ENCODE data around the gene NEDD1. TPM values are rescaled to one million over a fixed set of nuclear protein-coding genes. Genes with fewer than 3 reads are reported as not detected.

Gene NEDD1
- polyA plus RNA-seq, 2 of the 4 experiments (the other 2 are of a cell fraction) = 23.4 to 73.5 TPM

DNA sequence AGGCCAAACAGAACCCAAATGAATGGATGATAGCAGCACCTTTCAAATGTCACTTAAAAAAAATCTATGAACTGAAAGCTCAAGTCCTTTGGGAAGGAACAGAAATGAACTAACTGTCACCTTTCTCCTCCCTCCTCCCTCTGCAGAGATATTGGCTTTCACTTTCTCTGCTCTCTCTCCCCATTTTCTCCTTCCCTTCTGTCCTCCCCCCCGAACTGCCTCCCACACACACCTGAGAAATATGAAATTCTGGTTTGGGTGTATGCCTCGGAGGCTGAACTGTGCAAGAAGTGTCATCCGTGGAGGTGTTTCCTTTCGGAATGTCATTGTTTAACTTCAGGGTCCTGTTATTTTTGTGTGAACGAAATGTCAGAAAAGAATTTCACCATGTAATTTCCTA lies 87.8 kb downstream of the NEDD1 start:
- no peak for FAIRE-seq
- CTCF ChIA-PET = interaction anchor here (3.8 kb wide), 1 partner anchor 8 kb away, joined by 19 read pairs; no protein-coding TSS in a partner anchor
- ATAC-seq = no peak
- H3K9me3 ChIP-seq = no peaks in the 10 kb centered on the region
- no peak for DNase-seq (ENCODE audit: low read depth in 1 of 2, low spot score in 1 of 2)
- H3K4me3 ChIP-seq = no peak overlapping the region
- 8% methylated on average over 5 of the region's 5 CpGs for WGBS (ENCODE audit: missing lambda C conversion rate)
- no peaks in the 10 kb centered on the region for H3K4me1 ChIP-seq
- no peak overlapping the region for H3K27ac ChIP-seq
- TF ChIP-seq ELK1 (IDR thresholded peaks at IDR 0.05; ENCODE audit: low read depth, low read length) (no peak), TP53 (CRISPR knock-in tag; IDR thresholded peaks at IDR 0.05) (no peak), CHD2 (IDR thresholded peaks at IDR 0.05; ENCODE audit: low read length, partially characterized antibody) (no peak), CBX2 (IDR thresholded peaks at IDR 0.05; ENCODE audit: borderline replicate concordance, low read depth) (no peak), SREBF2 (IDR thresholded peaks at IDR 0.05) (no peak)
- TF ChIP-seq, protein P1, sequence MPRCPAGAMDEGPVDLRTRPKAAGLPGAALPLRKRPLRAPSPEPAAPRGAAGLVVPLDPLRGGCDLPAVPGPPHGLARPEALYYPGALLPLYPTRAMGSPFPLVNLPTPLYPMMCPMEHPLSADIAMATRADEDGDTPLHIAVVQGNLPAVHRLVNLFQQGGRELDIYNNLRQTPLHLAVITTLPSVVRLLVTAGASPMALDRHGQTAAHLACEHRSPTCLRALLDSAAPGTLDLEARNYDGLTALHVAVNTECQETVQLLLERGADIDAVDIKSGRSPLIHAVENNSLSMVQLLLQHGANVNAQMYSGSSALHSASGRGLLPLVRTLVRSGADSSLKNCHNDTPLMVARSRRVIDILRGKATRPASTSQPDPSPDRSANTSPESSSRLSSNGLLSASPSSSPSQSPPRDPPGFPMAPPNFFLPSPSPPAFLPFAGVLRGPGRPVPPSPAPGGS (IDR thresholded peaks at IDR 0.05) = no peak
- H3K4me2 ChIP-seq = no peak overlapping the region
- POLR2A ChIA-PET = no interaction called here

DNA sequence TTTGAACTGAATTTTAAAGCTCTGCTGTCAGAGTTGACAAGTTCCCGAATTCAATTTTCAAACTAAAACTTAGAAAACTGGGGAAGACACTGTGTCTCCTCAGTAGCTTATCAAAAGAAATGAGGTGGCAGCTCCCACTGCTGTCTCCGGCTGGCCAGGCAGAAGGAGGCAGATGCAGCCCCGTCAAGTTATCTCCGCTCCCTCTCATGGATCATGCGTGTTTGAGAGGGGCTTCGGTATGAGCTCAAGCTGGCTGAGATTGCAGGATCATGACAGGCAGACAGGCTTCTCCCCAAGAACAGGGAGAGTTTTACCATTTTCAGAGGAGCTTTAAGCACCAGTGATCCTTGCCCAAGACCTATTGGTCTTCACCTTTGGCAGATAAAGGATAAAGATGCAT lies 88.8 kb downstream of the NEDD1 start:
- TF ChIP-seq POLR2AphosphoS2 (conservative IDR thresholded peaks at IDR 0.05; ENCODE audit: low read length) = no peak
- no peak for TF ChIP-seq USF2 (IDR thresholded peaks at IDR 0.05)
- TF ChIP-seq, protein P2, sequence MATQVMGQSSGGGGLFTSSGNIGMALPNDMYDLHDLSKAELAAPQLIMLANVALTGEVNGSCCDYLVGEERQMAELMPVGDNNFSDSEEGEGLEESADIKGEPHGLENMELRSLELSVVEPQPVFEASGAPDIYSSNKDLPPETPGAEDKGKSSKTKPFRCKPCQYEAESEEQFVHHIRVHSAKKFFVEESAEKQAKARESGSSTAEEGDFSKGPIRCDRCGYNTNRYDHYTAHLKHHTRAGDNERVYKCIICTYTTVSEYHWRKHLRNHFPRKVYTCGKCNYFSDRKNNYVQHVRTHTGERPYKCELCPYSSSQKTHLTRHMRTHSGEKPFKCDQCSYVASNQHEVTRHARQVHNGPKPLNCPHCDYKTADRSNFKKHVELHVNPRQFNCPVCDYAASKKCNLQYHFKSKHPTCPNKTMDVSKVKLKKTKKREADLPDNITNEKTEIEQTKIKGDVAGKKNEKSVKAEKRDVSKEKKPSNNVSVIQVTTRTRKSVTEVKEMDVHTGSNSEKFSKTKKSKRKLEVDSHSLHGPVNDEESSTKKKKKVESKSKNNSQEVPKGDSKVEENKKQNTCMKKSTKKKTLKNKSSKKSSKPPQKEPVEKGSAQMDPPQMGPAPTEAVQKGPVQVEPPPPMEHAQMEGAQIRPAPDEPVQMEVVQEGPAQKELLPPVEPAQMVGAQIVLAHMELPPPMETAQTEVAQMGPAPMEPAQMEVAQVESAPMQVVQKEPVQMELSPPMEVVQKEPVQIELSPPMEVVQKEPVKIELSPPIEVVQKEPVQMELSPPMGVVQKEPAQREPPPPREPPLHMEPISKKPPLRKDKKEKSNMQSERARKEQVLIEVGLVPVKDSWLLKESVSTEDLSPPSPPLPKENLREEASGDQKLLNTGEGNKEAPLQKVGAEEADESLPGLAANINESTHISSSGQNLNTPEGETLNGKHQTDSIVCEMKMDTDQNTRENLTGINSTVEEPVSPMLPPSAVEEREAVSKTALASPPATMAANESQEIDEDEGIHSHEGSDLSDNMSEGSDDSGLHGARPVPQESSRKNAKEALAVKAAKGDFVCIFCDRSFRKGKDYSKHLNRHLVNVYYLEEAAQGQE (IDR thresholded peaks at IDR 0.05) = no peak
- TF ChIP-seq EP300 (IDR thresholded peaks at IDR 0.05) = no peak
- no peak for TF ChIP-seq KDM1A (IDR thresholded peaks at IDR 0.05; ENCODE audit: low read depth)
- no peak for TF ChIP-seq ELK1 (IDR thresholded peaks at IDR 0.05; ENCODE audit: low read depth, low read length)
- TF ChIP-seq BHLHE40 (IDR thresholded peaks at IDR 0.05; ENCODE audit: low read depth, low read length) = no peak
- TF ChIP-seq SREBF2 (IDR thresholded peaks at IDR 0.05) = no peak
- TF ChIP-seq CBX2 (IDR thresholded peaks at IDR 0.05; ENCODE audit: borderline replicate concordance, low read depth) = no peak
- no peak for TF ChIP-seq HOXB13 (CRISPR knock-in tag; IDR thresholded peaks at IDR 0.05; ENCODE audit: low read depth)
- TF ChIP-seq CHD4 (IDR thresholded peaks at IDR 0.05; ENCODE audit: borderline replicate concordance) = no peak
- TF ChIP-seq MAFK (IDR thresholded peaks at IDR 0.05; ENCODE audit: partially characterized antibody) = no peak
- TF ChIP-seq RAD21 (conservative IDR thresholded peaks at IDR 0.05 in 1 of 2, IDR thresholded peaks at IDR 0.05 in 1 of 2) = no peak
- TF ChIP-seq ATOH8 (CRISPR knock-in tag; IDR thresholded peaks at IDR 0.05; ENCODE audit: low read depth) = no peak
- no peak for TF ChIP-seq FOSB (CRISPR knock-in tag; IDR thresholded peaks at IDR 0.05)
- ATAC-seq (no peak), FAIRE-seq (no peak), DNase-seq (ENCODE audit: low read depth in 1 of 2, low spot score in 1 of 2) (no peak)
- no peaks in the 10 kb centered on the region for H3K4me1 ChIP-seq
- ChIA-PET POLR2A (no interaction called here), CTCF (interaction anchor here (0.8 to 3.8 kb wide), 3 partner anchors 9 to 409 kb away, joined by 3 to 19 read pairs (median 3); no protein-coding TSS in a partner anchor)
- no peak overlapping the region for H3K27ac ChIP-seq
- H3K4me3 ChIP-seq = no peak overlapping the region
- no peak overlapping the region for H3K4me2 ChIP-seq
- no peaks in the 10 kb centered on the region for H3K9me3 ChIP-seq
- 53% methylated on average over 6 of the region's 6 CpGs for WGBS (ENCODE audit: missing lambda C conversion rate)
